IMR-90 (cell line): Measurements from ENCODE around the gene WNT7B. TPM values are rescaled to one million over a fixed set of nuclear protein-coding genes. Genes with fewer than 3 reads are reported as not detected.

Experiments used
- ATAC-seq: fragments of 200-7000 bp; cut with Tn5 transposase; 2 replicates; pipeline ENCODE4 v1.9.1; 2020; ENCODE audit warnings: low read depth, mild to moderate bottlenecking, moderate library complexity
- BruUV-seq: library from RNA; stranded (reverse); fragments of 400-500 nt; replicated peaks from 2 replicates; lab custom pipeline; 2021; lab: Mats Ljungman, UMichigan
- CTCF ChIA-PET: fragments of 300-600 bp; formaldehyde crosslinking; extraction: SDS; loops from one replicate; lab custom pipeline; 2021; ENCODE audit warnings: antibody characterized with exemption; lab: Yijun Ruan, JAX
- POLR2A ChIA-PET: fragments of 300-600 bp; sonication (Branson Sonifier 250); formaldehyde crosslinking; loops from one replicate; lab custom pipeline; 2022; ENCODE audit warnings: antibody characterized with exemption; ENCODE audit not compliant: unreplicated experiment; lab: Charles Lee
- DNase-seq: peaks from one replicate; pipeline ENCODE4 v3.0.0; 2013
- H2AFZ ChIP-seq: replicated peaks from 2 replicates; pipeline ENCODE3; 2013; ENCODE audit warnings: low read length, mild to moderate bottlenecking; ENCODE audit not compliant: poor library complexity
- H2AK5ac ChIP-seq: 2 replicates; pipeline ENCODE4 v1.6.1; 2013; ENCODE audit warnings: low read depth, low read length, inconsistent platforms
- H2AK9ac ChIP-seq: replicated peaks from 2 replicates; pipeline ENCODE3; 2013; ENCODE audit warnings: mild to moderate bottlenecking, low read depth, low read length, moderate library complexity; ENCODE audit not compliant: poor library complexity
- H2BK120ac ChIP-seq: 2 replicates; pipeline ENCODE4 v1.6.1; 2013; ENCODE audit warnings: low read depth, low read length, inconsistent platforms
- H2BK15ac ChIP-seq: 3 replicates; pipeline ENCODE4 v1.6.1; 2013; ENCODE audit warnings: low read depth, low read length, inconsistent platforms
- H2BK20ac ChIP-seq: 2 replicates; pipeline ENCODE4 v1.6.1; 2013; ENCODE audit warnings: low read depth, mild to moderate bottlenecking, inconsistent platforms, low read length, moderate library complexity
- H2BK5ac ChIP-seq: 2 replicates; pipeline ENCODE4 v1.6.1; 2013; ENCODE audit warnings: mild to moderate bottlenecking, low read depth, low read length, inconsistent platforms; ENCODE audit not compliant: poor library complexity, severe bottlenecking
- H3K14ac ChIP-seq: replicated peaks from 2 replicates; pipeline ENCODE4 v1.6.1; 2013; ENCODE audit warnings: low read depth, low read length, inconsistent platforms
- H3K18ac ChIP-seq: 2 replicates; pipeline ENCODE4 v1.6.1; 2013; ENCODE audit warnings: low read depth, low read length, control low read depth
- H3K23ac ChIP-seq: 2 replicates; pipeline ENCODE4 v1.6.1; 2013; ENCODE audit warnings: low read depth, low read length, inconsistent platforms
- H3K27ac ChIP-seq: 2 replicates; pipeline ENCODE4 v1.5.1; 2013; ENCODE audit warnings: mild to moderate bottlenecking, control low read depth, low read length; ENCODE audit not compliant: insufficient read depth
- H3K27me3 ChIP-seq: 2 replicates; pipeline ENCODE4 v1.6.1; 2013; ENCODE audit warnings: low read length; ENCODE audit not compliant: control insufficient read depth, insufficient read depth
- H3K36me3 ChIP-seq: 2 replicates; pipeline ENCODE4 v1.6.1; 2013; ENCODE audit warnings: low read length, mixed read lengths; ENCODE audit not compliant: control insufficient read depth, insufficient read depth
- H3K4ac ChIP-seq: 2 replicates; pipeline ENCODE4 v1.6.1; 2013; ENCODE audit warnings: low read depth, low read length, inconsistent platforms
- H3K4me1 ChIP-seq: 2 replicates; pipeline ENCODE4 v1.6.1; 2013; ENCODE audit warnings: low read length, mixed read lengths; ENCODE audit not compliant: control insufficient read depth, insufficient read depth
- H3K4me2 ChIP-seq: 2 replicates; pipeline ENCODE4 v1.6.1; 2013; ENCODE audit warnings: low read depth, mild to moderate bottlenecking, control low read depth, low read length, moderate library complexity
- H3K4me3 ChIP-seq: 2 replicates; pipeline ENCODE4 v1.5.1; 2013; ENCODE audit warnings: low read depth, mild to moderate bottlenecking, control low read depth, low read length, moderate library complexity; ENCODE audit not compliant: insufficient read depth
- H3K56ac ChIP-seq: 2 replicates; pipeline ENCODE4 v1.6.1; 2013; ENCODE audit warnings: low read length, inconsistent platforms; ENCODE audit not compliant: insufficient read depth; ENCODE audit errors: extremely low read depth
- H3K79me1 ChIP-seq, 2 experiments: 2 replicates each; pipeline ENCODE4 v1.6.1; 2013; ENCODE audit warnings: low read length in 2 of 2, inconsistent platforms in 1 of 2, low read depth in 1 of 2
- H3K9ac ChIP-seq: 2 replicates; pipeline ENCODE4 v1.6.1; 2013; ENCODE audit warnings: low read depth, low read length, control low read depth
- H3K9me1 ChIP-seq: 2 replicates; pipeline ENCODE4 v1.6.1; 2013; ENCODE audit warnings: low read length, inconsistent platforms; ENCODE audit not compliant: insufficient read depth
- H3K9me3 ChIP-seq: 2 replicates; pipeline ENCODE4 v1.6.1; 2013; ENCODE audit warnings: low read length; ENCODE audit not compliant: control insufficient read depth, insufficient read depth
- H4K20me1 ChIP-seq: 2 replicates; pipeline ENCODE4 v1.6.1; 2013; ENCODE audit warnings: low read length, inconsistent platforms; ENCODE audit not compliant: insufficient read depth
- H4K5ac ChIP-seq: 2 replicates; pipeline ENCODE4 v1.6.1; 2013; ENCODE audit warnings: mild to moderate bottlenecking, low read depth, low read length, control low read depth
- H4K8ac ChIP-seq, 2 experiments: 2 replicates each; pipeline ENCODE4 v1.6.1; 2013; ENCODE audit warnings: low read depth in 2 of 2, low read length in 2 of 2, control low read depth in 1 of 2, inconsistent platforms in 1 of 2
- H4K91ac ChIP-seq: 2 replicates; pipeline ENCODE4 v1.6.1; 2013; ENCODE audit warnings: low read depth, low read length, inconsistent platforms; ENCODE audit not compliant: insufficient read depth
- BHLHE40 ChIP-seq: fragments of 150-350 bp; IDR thresholded peaks from 2 replicates; pipeline ENCODE4 v1.6.1; 2016; ENCODE audit warnings: mild to moderate bottlenecking, low read depth, low read length
- CTCF ChIP-seq: conservative IDR thresholded peaks from 2 replicates; pipeline ENCODE4 v1.5.1; 2012; ENCODE audit warnings: mild to moderate bottlenecking, low read depth, low read length, improper control_type of control experiment
- FOS ChIP-seq: fragments of 150-350 bp; IDR thresholded peaks from 2 replicates; pipeline ENCODE4 v1.6.1; 2016; ENCODE audit warnings: low read depth, low read length
- MAFK ChIP-seq: IDR thresholded peaks from 2 replicates; pipeline ENCODE4 v1.6.1; 2012; ENCODE audit warnings: low read depth, low read length, improper control_type of control experiment
- MAZ ChIP-seq: IDR thresholded peaks from 2 replicates; pipeline ENCODE4 v1.6.1; 2012; ENCODE audit warnings: low read depth, mild to moderate bottlenecking, low read length, improper control_type of control experiment, moderate library complexity, borderline replicate concordance
- RAD21 ChIP-seq: IDR thresholded peaks from 2 replicates; pipeline ENCODE4 v1.6.1; 2012; ENCODE audit warnings: low read length, improper control_type of control experiment
- WGBS, 2 experiments: methylation state at CpG; one replicate each; pipeline versions ENCODE4 v1.1.5 to v1.1.7; 2013; ENCODE audit warnings: missing lambda C conversion rate in 2 of 2; ENCODE audit not compliant: insufficient read length in 1 of 2; ENCODE audit errors: extremely low coverage in 2 of 2; 5-methylcytosine and 5-hydroxymethylcytosine counted together
- dilution Hi-C: fragments of 300-500 bp; cut with HindIII; formaldehyde crosslinking; loops from one replicate; pipeline ENCODE4 v1.14.3; 2018; ENCODE audit warnings: low sequenced_read_pairs; ENCODE audit not compliant: unreplicated experiment
- in situ Hi-C: fragments of 300-500 bp; cut with MboI; formaldehyde crosslinking; loops from 3 replicates; pipeline ENCODE4 v1.14.3; 2019; ENCODE audit warnings: low sequenced_read_pairs, inconsistent platforms, mixed read lengths
- intact Hi-C: fragments of 100-400 bp; cut with micrococcal nuclease; formaldehyde crosslinking; loops from 2 replicates; pipeline ENCODE4 v1.10.0; 2022
- polyA plus RNA-seq, 3 experiments: library from polyadenylated mRNA; depleted of rRNA; stranded (reverse); fragments of >200 nt; gene quantifications; 2 replicates each; pipeline ENCODE4 v1.2.3, GENCODE V29; 2012; ENCODE audit warnings: low replicate concordance in 1 of 3
- total RNA-seq: library from RNA; depleted of rRNA; stranded (reverse); fragments of >200 nt; gene quantifications from 2 replicates; pipeline ENCODE4 v1.2.3, GENCODE V29; 2012
- TF ChIP-seq, protein P1 (sequence below): fragments of 150-350 bp; IDR thresholded peaks from 2 replicates; pipeline ENCODE4 v1.6.1; 2016; ENCODE audit warnings: low read depth, mild to moderate bottlenecking, low read length, moderate library complexity, borderline replicate concordance

The WNT7B gene
- total and polyA plus RNA-seq, 2 of the 4 experiments (the other 2 are of a cell fraction), result under 0.01 to 0.15 TPM

GRCh38 chr22:45966320-45966894 is 10.6 kb downstream of the WNT7B start:
- no TSS peak for BruUV-seq

More at GRCh38 chr22:45966320-45966894, 10.6 kb downstream of the WNT7B start:
- Histone ChIP-seq H3K36me3 (no peaks in the 10 kb centered on the region), H3K9me3 (no peaks in the 10 kb centered on the region), H2AFZ (no peak overlapping the region), H2AK5ac (no peak overlapping the region; the same call in 1 of the 2 replicates), H3K23ac (no peak overlapping the region), H4K8ac (no peak overlapping the region), H3K14ac (no peak overlapping the region), H4K20me1 (peaks cover 3% of the 10 kb centered on the region), H3K9me1 (peaks cover 10% of the 10 kb centered on the region), H3K4me2 (no peak overlapping the region), H3K18ac (no peak overlapping the region), H2AK9ac (peak overlapping the region; percentile 16), H2BK20ac (no peak overlapping the region), H3K4me3 (no peak overlapping the region), H4K91ac (no peak overlapping the region), H4K5ac (no peak overlapping the region), H3K4me1 (peaks cover 23% of the 10 kb centered on the region), H3K4ac (no peak overlapping the region), H3K79me1 (0 out of 4 replicates have a peak, but pooled peaks cover 0 to 5% of the 10 kb centered on the region in 2 experiments), H2BK5ac (no peak overlapping the region), H3K56ac (no peak overlapping the region), H2BK120ac (no peak overlapping the region), H3K9ac (no peak overlapping the region), H3K27ac (no peak overlapping the region), H3K27me3 (peaks cover 13% of the 10 kb centered on the region), H2BK15ac (no peak overlapping the region)
- DNase-seq (no peak), ATAC-seq (no peak)
- WGBS, 2 experiments, result 80% methylated on average over 4 of the region's 19 CpGs; no CpG with 5 or more reads in 1 of the 2 experiments
- POLR2A ChIA-PET, result no interaction called here
- dilution Hi-C loops, result no loop called here
- CTCF ChIA-PET, result interaction anchor here (0.9 kb wide), 1 partner anchor 8 kb away, joined by 3 read pairs; no protein-coding TSS in a partner anchor
- in situ Hi-C loops, result no loop called here
- intact Hi-C loops, result no loop called here
- TF ChIP-seq RAD21 (no peak), MAZ (no peak), MAFK (no peak), FOS (no peak), BHLHE40 (no peak), CTCF (no peak)
- TF ChIP-seq, protein P1, sequence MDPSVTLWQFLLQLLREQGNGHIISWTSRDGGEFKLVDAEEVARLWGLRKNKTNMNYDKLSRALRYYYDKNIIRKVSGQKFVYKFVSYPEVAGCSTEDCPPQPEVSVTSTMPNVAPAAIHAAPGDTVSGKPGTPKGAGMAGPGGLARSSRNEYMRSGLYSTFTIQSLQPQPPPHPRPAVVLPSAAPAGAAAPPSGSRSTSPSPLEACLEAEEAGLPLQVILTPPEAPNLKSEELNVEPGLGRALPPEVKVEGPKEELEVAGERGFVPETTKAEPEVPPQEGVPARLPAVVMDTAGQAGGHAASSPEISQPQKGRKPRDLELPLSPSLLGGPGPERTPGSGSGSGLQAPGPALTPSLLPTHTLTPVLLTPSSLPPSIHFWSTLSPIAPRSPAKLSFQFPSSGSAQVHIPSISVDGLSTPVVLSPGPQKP, result no peak
